ENCODE measurements around the gene SSTR1.

SSTR1 gene

DNA sequence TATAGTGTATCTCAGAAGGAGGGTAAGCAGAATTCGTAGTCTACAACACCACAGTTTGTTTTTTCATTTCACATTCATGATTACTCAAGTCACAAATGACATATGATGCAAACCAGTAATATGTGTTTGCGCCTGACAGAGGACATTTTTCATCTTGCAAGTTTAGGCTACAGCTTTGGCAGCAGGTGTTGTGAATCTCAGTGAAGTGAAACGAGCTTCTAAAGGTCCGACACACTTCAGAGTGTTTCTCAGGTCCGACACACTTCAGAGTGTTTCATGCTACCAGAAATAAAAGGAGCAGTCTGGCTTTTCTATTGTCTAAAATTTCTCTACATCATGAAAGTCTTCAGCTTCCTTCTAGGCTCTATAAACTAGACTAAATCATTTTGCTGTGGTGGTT, 25.5 kb downstream of the SSTR1 start:
- H3K36me3 ChIP-seq (ENCODE audit: control insufficient read depth, insufficient read depth, low read length) = no peaks in the 10 kb centered on the region
- no peaks in the 10 kb centered on the region for H3K4me1 ChIP-seq (ENCODE audit: control insufficient read depth, insufficient read depth, low read length)
- no CpG with 5 or more reads among the region's 5 CpGs for WGBS (ENCODE audit: insufficient coverage, insufficient read length)
- H3K4me3 ChIP-seq (ENCODE audit: low read length) = no peak overlapping the region
- peaks cover 2% of the 10 kb centered on the region; the same call in 1 of the 2 replicates for H3K27me3 ChIP-seq (ENCODE audit: control insufficient read depth, insufficient read depth, low read length)
- no peak for DNase-seq (ENCODE audit: low read depth, low spot score)
- no peaks in the 10 kb centered on the region for H3K9me3 ChIP-seq (ENCODE audit: control insufficient read depth, insufficient read depth, low read length)
- no peak overlapping the region for H3K27ac ChIP-seq (ENCODE audit: low read length)

DNA sequence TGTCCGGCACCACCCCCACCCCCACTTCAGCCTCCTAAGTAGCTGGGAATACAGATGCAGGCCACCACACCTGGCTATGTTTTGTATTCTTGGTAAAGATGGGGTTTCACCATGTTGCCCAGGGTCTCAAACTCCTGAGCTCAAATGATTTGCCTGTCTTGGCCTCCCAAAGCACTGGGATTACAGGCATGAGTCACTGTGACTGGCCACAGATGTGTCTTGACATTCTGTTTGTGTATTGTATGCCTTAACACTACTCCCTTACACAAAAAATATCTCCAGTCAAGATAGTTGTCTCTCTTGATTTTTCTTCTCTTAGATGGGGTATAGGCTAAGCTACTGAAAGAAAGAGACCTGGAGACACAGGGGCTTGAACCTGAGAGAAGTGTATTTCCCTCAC, 30.6 kb downstream of the SSTR1 start:
- Histone ChIP-seq H3K36me3 (ENCODE audit: control insufficient read depth, insufficient read depth, low read length) (no peaks in the 10 kb centered on the region), H3K4me3 (ENCODE audit: low read length) (no peak overlapping the region), H3K9me3 (ENCODE audit: control insufficient read depth, insufficient read depth, low read length) (no peaks in the 10 kb centered on the region), H3K27ac (ENCODE audit: low read length) (no peak overlapping the region), H3K4me1 (ENCODE audit: control insufficient read depth, insufficient read depth, low read length) (no peaks in the 10 kb centered on the region), H3K27me3 (ENCODE audit: control insufficient read depth, insufficient read depth, low read length) (peaks cover 2% of the 10 kb centered on the region; the same call in 1 of the 2 replicates)
- WGBS (ENCODE audit: insufficient coverage, insufficient read length) = no CpG with 5 or more reads among the region's 1 CpG
- DNase-seq (ENCODE audit: low read depth, low spot score) = no peak

DNA sequence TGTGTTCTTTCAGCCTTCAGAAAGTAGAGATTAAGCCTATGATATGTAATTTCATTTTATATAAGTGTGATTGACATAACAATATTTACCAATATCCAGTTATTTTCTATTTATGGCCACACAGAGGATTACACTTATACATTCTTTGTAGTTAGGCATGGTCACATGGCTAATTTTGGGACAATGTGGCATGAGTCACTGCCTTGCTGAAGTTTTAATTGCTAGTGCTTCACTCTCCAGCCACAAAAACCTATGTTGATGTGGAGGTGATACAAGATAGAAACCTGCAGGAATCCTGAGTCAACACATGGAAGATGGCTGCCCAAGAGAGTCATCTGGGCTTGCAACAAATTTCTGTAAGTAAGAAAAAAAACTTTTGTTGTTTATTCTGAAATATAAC, 31.2 kb downstream of the SSTR1 start:
- peaks cover 2% of the 10 kb centered on the region; the same call in 1 of the 2 replicates for H3K27me3 ChIP-seq (ENCODE audit: control insufficient read depth, insufficient read depth, low read length)
- H3K36me3 ChIP-seq (ENCODE audit: control insufficient read depth, insufficient read depth, low read length) = no peaks in the 10 kb centered on the region
- no peaks in the 10 kb centered on the region for H3K4me1 ChIP-seq (ENCODE audit: control insufficient read depth, insufficient read depth, low read length)
- no peaks in the 10 kb centered on the region for H3K9me3 ChIP-seq (ENCODE audit: control insufficient read depth, insufficient read depth, low read length)
- no peak overlapping the region for H3K27ac ChIP-seq (ENCODE audit: low read length)
- DNase-seq (ENCODE audit: low read depth, low spot score) = no peak
- H3K4me3 ChIP-seq (ENCODE audit: low read length) = no peak overlapping the region

DNA sequence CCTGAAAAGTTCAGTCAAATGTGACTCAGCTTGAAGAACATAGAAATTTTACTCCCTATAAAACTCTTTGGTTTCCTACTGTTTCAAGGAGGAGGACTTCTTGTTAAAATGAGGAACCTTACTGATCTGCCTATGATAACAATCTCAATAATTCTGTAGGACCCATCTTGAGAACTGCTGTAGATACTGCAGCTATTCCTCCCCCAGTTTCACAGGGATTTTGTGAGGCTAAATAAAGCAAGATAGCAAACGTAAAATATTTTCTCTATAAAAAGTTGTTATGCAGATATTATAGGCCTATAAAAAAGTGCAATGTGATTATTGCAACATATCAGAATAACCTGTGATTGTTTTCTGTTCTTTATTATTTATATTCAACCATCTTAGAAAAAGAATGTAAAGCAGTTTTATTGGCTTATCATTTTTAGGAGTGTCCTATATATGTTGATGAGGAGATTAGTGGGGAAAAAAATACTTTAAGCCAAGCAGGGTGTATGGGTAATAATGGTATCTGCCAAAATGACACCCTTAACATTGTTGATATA, 36.1 kb downstream of the SSTR1 start:
- Histone ChIP-seq H3K9me3 (ENCODE audit: control insufficient read depth, insufficient read depth, low read length) (no peaks in the 10 kb centered on the region), H3K36me3 (ENCODE audit: control insufficient read depth, insufficient read depth, low read length) (no peaks in the 10 kb centered on the region), H3K27ac (ENCODE audit: low read length) (no peak overlapping the region), H3K4me1 (ENCODE audit: control insufficient read depth, insufficient read depth, low read length) (no peaks in the 10 kb centered on the region), H3K4me3 (ENCODE audit: low read length) (no peak overlapping the region), H3K27me3 (ENCODE audit: control insufficient read depth, insufficient read depth, low read length) (peaks cover 1% of the 10 kb centered on the region; the same call in 1 of the 2 replicates)
- no peak for DNase-seq (ENCODE audit: low read depth, low spot score)
- WGBS (ENCODE audit: insufficient coverage, insufficient read length) = no CpG with 5 or more reads among the region's 1 CpG

DNA sequence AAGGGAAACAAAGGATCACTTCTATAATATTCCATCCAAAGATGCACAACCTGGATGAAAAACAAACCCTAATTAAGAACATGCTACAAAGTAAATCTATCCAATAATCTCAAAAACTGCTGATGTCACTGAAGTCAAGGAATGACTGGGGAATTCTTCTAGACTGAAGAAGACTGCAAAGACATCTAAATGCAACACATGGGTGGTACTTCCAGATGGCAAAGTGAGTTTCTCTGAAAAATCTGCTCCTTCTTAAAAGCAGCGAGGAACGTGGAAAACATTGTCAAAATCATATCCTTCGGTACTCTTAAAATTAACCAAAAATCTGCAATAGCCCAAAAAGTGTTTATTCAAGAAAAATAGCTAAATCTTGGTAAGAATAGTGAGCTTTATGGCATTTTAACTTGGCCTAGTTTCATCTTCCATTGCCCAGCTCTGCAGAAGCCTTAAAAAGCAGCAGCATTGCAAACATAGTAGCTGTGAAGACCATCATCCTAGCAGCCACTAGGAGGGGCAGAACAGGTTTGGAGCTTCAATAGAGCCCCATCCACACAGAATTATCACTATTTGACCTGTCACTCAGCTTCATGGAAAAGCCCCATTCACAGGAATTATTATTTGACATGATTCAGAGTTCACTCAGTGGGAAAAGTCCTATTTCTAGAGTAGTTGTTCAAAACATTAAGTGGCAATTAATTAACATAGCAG, 40.8 kb downstream of the SSTR1 start:
- no peaks in the 10 kb centered on the region for H3K4me1 ChIP-seq (ENCODE audit: control insufficient read depth, insufficient read depth, low read length)
- DNase-seq (ENCODE audit: low read depth, low spot score) = no peak
- WGBS (ENCODE audit: insufficient coverage, insufficient read length) = no CpG with 5 or more reads among the region's 3 CpGs
- H3K27me3 ChIP-seq (ENCODE audit: control insufficient read depth, insufficient read depth, low read length) = peaks cover 2% of the 10 kb centered on the region; the same call in 1 of the 2 replicates
- H3K36me3 ChIP-seq (ENCODE audit: control insufficient read depth, insufficient read depth, low read length) = no peaks in the 10 kb centered on the region
- no peaks in the 10 kb centered on the region for H3K9me3 ChIP-seq (ENCODE audit: control insufficient read depth, insufficient read depth, low read length)
- H3K4me3 ChIP-seq (ENCODE audit: low read length) = no peak overlapping the region
- H3K27ac ChIP-seq (ENCODE audit: low read length) = no peak overlapping the region

DNA sequence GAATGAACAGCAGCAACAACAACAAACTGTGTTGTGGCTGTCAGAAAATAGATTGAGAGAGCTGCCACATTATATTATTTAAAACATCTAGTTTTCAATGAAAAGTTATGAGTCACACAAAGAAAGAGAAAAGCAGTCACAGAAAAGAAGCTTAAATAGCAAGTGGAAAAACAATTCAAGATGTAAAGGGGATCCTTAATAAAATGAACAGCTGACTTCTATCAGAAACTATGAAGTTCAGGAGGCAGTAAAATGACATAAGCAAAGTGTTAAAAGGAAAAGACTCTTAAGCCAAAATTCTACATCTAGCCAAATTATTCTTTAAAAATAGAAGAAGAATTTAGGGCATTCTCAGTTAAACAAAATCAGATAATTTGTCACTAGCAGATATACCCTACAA, 42.6 kb downstream of the SSTR1 start:
- Histone ChIP-seq H3K4me1 (ENCODE audit: control insufficient read depth, insufficient read depth, low read length) (no peaks in the 10 kb centered on the region), H3K36me3 (ENCODE audit: control insufficient read depth, insufficient read depth, low read length) (no peaks in the 10 kb centered on the region), H3K27me3 (ENCODE audit: control insufficient read depth, insufficient read depth, low read length) (peaks cover 19% of the 10 kb centered on the region), H3K9me3 (ENCODE audit: control insufficient read depth, insufficient read depth, low read length) (no peaks in the 10 kb centered on the region), H3K4me3 (ENCODE audit: low read length) (no peak overlapping the region), H3K27ac (ENCODE audit: low read length) (no peak overlapping the region)
- DNase-seq (ENCODE audit: low read depth, low spot score) = no peak

DNA sequence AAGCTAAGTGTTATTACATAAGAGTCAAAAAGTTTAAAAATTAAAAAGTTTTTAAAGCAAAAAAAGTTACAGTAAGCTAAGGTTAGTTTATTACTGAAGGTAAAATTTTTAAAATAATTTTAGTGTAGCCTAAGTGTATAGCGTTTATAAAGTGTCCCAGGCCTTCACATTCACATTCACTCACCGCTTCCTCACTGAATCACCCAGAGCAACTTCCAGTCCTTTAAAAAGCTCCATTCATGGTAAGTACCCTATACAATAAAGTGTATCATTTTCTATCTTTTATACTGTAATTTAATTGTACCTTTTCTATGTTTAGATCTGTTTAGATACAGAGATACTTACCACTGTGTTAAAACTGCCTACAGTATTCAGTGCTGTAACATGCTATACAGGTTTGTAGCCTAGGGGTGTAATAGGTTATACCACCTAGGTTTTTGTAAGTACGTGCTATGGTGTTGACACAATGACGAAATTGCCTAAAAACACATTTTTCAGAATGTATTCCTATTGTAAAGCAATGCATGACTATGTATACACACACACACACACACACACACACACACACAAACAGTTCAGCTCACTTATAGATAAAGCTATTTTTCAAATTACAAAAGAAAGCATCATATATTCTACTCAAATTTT, 44.5 kb downstream of the SSTR1 start:
- H3K4me3 ChIP-seq (ENCODE audit: low read length) = no peak overlapping the region
- no peaks in the 10 kb centered on the region for H3K4me1 ChIP-seq (ENCODE audit: control insufficient read depth, insufficient read depth, low read length)
- DNase-seq (ENCODE audit: low read depth, low spot score) = no peak
- no CpG with 5 or more reads among the region's 4 CpGs for WGBS (ENCODE audit: insufficient coverage, insufficient read length)
- H3K27ac ChIP-seq (ENCODE audit: low read length) = no peak overlapping the region
- H3K9me3 ChIP-seq (ENCODE audit: control insufficient read depth, insufficient read depth, low read length) = no peaks in the 10 kb centered on the region
- peaks cover 29% of the 10 kb centered on the region for H3K27me3 ChIP-seq (ENCODE audit: control insufficient read depth, insufficient read depth, low read length)
- no peaks in the 10 kb centered on the region for H3K36me3 ChIP-seq (ENCODE audit: control insufficient read depth, insufficient read depth, low read length)

DNA sequence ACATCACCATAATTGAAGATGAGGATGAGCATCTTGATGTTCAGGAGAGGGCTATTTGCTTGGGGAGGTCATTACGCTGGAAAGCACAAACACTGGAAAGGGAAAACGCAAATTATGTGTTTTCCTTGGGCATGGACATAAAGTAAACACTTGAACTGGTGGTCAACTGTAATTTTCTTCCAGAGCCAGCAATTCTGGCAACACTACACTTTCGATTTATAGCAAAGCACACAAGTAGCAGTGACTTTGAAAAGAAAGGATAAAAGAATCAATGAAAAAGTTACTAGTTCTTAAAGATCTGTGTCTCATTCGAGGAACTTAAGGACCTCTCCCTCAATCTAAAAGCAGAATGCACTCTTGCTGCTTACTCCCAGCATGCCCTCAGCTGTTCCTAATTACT, 46.0 kb downstream of the SSTR1 start:
- Histone ChIP-seq H3K27ac (ENCODE audit: low read length) (no peak overlapping the region), H3K27me3 (ENCODE audit: control insufficient read depth, insufficient read depth, low read length) (peaks cover 29% of the 10 kb centered on the region), H3K36me3 (ENCODE audit: control insufficient read depth, insufficient read depth, low read length) (no peaks in the 10 kb centered on the region), H3K9me3 (ENCODE audit: control insufficient read depth, insufficient read depth, low read length) (no peaks in the 10 kb centered on the region), H3K4me3 (ENCODE audit: low read length) (no peak overlapping the region), H3K4me1 (ENCODE audit: control insufficient read depth, insufficient read depth, low read length) (no peaks in the 10 kb centered on the region)
- WGBS (ENCODE audit: insufficient coverage, insufficient read length) = no CpG with 5 or more reads among the region's 4 CpGs
- no peak for DNase-seq (ENCODE audit: low read depth, low spot score)

DNA sequence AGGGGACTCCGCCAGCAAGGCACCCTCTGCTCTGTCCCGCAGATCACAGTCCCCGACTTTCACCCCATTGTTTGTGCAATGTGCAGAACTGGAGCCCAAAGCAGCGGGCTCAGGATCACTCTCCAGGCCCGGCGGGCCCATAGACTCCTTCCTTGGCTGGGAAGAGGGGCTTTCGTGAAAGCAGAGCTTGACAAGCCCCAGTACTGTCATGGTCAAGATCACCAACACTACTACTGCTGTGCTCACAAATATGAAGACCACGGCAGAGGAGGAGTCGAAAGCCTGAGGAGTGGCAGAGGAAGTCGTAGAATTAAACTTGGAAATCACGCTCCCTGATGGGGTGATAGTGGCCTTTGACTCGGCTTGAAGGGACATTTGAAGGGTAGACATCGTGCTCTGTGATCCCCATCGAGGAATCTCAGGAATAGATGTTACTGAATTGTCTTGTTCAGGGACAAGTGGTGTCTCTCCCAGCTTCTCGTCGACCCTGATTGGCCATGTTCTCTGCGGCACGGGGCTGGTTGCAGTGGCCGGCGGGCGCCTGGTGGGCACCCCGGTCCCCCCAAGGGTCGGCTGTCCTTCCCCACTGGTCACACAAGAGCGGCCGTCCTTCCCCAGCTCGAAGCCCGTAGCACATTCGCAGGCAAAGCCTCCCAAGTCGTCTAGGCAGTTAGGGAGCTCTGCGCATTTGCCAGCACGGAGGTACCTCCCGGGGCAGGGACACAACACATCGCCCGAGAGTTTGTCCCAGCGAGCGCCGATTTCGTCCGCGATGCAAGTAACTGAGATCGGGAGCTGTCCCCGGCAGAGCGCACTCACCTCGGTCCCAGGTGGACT, 47.1 kb downstream of the SSTR1 start:
- DNase-seq (ENCODE audit: low read depth, low spot score) = no peak
- no peaks in the 10 kb centered on the region for H3K4me1 ChIP-seq (ENCODE audit: control insufficient read depth, insufficient read depth, low read length)
- H3K4me3 ChIP-seq (ENCODE audit: low read length) = peak overlapping the region; percentile 29; the same call in 1 of the 2 replicates
- peaks cover 29% of the 10 kb centered on the region for H3K27me3 ChIP-seq (ENCODE audit: control insufficient read depth, insufficient read depth, low read length)
- H3K9me3 ChIP-seq (ENCODE audit: control insufficient read depth, insufficient read depth, low read length) = no peaks in the 10 kb centered on the region
- WGBS (ENCODE audit: insufficient coverage, insufficient read length) = no CpG with 5 or more reads among the region's 44 CpGs
- H3K27ac ChIP-seq (ENCODE audit: low read length) = no peak overlapping the region
- no peaks in the 10 kb centered on the region for H3K36me3 ChIP-seq (ENCODE audit: control insufficient read depth, insufficient read depth, low read length)

DNA sequence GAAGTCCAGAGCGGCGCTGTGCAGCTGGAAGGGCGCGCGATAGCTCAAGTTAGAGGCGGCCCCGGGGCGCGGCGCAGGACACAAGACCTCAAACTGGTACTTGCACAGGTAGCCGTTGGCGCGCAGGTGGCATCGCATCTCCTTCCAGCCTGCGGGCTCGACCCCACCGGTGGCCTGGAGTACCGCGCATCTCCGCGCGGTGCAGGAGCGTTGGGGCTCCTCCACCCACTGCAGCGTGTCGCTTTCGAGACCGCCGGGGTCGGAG, 47.6 kb downstream of the SSTR1 start:
- Histone ChIP-seq H3K4me3 (ENCODE audit: low read length) (peak overlapping the region; percentile 29; the same call in 1 of the 2 replicates), H3K36me3 (ENCODE audit: control insufficient read depth, insufficient read depth, low read length) (no peaks in the 10 kb centered on the region), H3K9me3 (ENCODE audit: control insufficient read depth, insufficient read depth, low read length) (no peaks in the 10 kb centered on the region), H3K27me3 (ENCODE audit: control insufficient read depth, insufficient read depth, low read length) (peaks cover 29% of the 10 kb centered on the region), H3K4me1 (ENCODE audit: control insufficient read depth, insufficient read depth, low read length) (no peaks in the 10 kb centered on the region), H3K27ac (ENCODE audit: low read length) (no peak overlapping the region)
- no peak for DNase-seq (ENCODE audit: low read depth, low spot score)
- no CpG with 5 or more reads among the region's 29 CpGs for WGBS (ENCODE audit: insufficient coverage, insufficient read length)
